COLO668 (cell line): Measurements from ENCODE around the gene MYOZ3.

ENCODE experiments used
- DNase-seq: peaks from one replicate; lab custom pipeline; 2025; ENCODE audit not compliant: unreplicated experiment; lab: John Stamatoyannopoulos, UW

The MYOZ3 gene

GRCh38 chr5:150658699-150659265 is 2.3 kb upstream of the MYOZ3 start:
- DNase-seq: no peak

- no peak for DNase-seq
These were observed 1.5 kb upstream of the MYOZ3 start for GRCh38 chr5:150659360-150660107.

GRCh38 chr5:150660108-150660831 is 781 bp upstream of the MYOZ3 start:
- no peak for DNase-seq

GRCh38 chr5:150661821-150662596 is 958 bp downstream of the MYOZ3 start:
- DNase-seq: no peak

GRCh38 chr5:150662731-150663516 is 1.9 kb downstream of the MYOZ3 start:
- no peak for DNase-seq

- DNase-seq: no peak
These were observed 2.9 kb downstream of the MYOZ3 start for GRCh38 chr5:150663936-150664335.

- no peak for DNase-seq
These were observed 4.0 kb downstream of the MYOZ3 start for GRCh38 chr5:150665044-150665443.

GRCh38 chr5:150670275-150670947 is 9.4 kb downstream of the MYOZ3 start:
- no peak for DNase-seq

- DNase-seq: no peak
These were observed 9.9 kb downstream of the MYOZ3 start for GRCh38 chr5:150670948-150671310.

- DNase-seq: no peak
These were observed 10.6 kb downstream of the MYOZ3 start for GRCh38 chr5:150671509-150672236.

- DNase-seq: no peak
These were observed 11.3 kb downstream of the MYOZ3 start for GRCh38 chr5:150672237-150672883.

- no peak for DNase-seq
These were observed 11.8 kb downstream of the MYOZ3 start for GRCh38 chr5:150672884-150673275.

- no peak for DNase-seq
These were observed 13.3 kb downstream of the MYOZ3 start for GRCh38 chr5:150674341-150674821.

- no peak for DNase-seq
These were observed 14.0 kb downstream of the MYOZ3 start for GRCh38 chr5:150675069-150675468.

- DNase-seq: no peak
These were observed 15.5 kb downstream of the MYOZ3 start for GRCh38 chr5:150676578-150676977.

GRCh38 chr5:150689120-150689519 is 28.1 kb downstream of the MYOZ3 start:
- no peak for DNase-seq

- no peak for DNase-seq
These were observed 29.7 kb downstream of the MYOZ3 start for GRCh38 chr5:150690760-150691159.

- no peak for DNase-seq
These were observed 31.2 kb downstream of the MYOZ3 start for GRCh38 chr5:150692276-150692675.

- DNase-seq: no peak
These were observed 33.6 kb downstream of the MYOZ3 start for GRCh38 chr5:150694612-150695011.
